ENCODE measurements around the gene HOXA13.
A peak's percentile ranks its signal among the peaks of the same experiment; 100 is the strongest.

Gene HOXA13

DNA sequence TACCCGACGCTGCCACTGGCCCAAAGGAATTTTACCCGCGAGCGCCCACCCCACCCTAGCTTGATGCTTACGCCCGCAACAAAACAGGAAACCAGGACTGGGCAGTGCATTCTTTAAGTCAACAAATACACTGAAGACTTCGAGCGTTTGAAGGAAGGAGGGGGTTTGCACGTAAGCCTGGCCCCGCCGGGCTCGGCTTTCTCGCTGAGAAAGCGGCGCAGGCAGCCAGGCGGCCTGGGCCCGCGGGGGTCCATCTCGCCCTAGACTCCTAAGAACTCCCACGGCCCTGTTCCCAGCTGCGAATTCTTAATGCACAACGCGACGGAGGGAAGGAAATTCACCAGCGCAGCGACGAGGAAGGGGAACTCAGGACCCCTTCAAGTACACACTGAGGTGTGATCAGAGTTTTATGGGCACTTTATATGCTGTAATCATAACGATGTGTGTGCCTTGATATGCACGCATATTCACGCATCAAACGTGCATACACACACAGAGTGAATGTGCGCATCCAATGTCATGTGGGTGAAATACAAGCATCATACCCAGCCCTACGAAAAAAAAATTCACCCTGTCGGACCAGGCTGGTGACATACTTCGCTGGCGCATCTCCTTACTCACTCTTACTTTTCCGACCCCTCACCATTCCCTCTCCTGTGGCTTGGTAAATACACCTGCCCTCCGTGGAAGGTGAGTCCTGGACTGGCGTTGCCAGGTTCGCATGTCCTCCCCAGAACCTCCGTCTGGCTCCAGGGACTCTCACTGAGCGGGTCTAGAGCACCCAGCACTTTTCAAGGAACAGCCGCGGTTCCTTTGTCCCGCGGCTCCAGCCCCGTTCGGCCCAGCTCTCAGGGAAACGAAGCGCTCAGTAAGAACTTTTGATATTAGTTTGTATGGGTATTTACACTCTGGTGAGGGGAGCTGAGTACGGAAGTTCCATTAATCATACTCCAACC is 5.7 kb upstream of the HOXA13 start:
- DNase-seq, result no peak

- no peak for DNase-seq
These were observed 5.0 kb upstream of the HOXA13 start for GRCh38 chr7:27204851-27205322.

GRCh38 chr7:27203964-27204594 is 4.2 kb upstream of the HOXA13 start:
- DNase-seq, result no peak

- no peak for DNase-seq
These were observed 3.6 kb upstream of the HOXA13 start for GRCh38 chr7:27203365-27203953.

GRCh38 chr7:27202862-27203134 is 2.9 kb upstream of the HOXA13 start:
- no peak for DNase-seq

GRCh38 chr7:27202018-27202861 is 2.3 kb upstream of the HOXA13 start:
- no peak for DNase-seq

DNA sequence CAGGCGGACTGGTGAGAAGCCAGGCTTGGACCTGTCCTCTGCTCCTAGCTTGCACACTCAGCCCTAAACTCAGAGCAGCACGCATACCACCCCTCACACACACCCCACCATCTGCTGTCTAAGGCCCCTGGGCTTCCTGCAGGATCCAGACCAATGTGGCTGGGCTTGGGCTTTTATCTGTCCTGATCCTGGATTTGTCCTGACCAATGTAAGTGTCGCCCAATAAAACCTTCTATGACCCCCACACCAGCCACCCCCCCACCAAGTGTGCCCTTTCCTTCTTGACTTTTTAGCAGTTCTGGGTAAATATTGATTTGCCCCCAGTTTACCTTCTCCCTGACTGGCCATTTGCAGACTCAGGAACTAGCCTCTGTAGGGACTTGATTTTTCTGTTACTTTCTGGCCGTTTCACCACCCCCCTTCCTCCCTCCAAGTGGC is 1.7 kb upstream of the HOXA13 start:
- DNase-seq, result no peak

GRCh38 chr7:27200761-27201579 is 1.1 kb upstream of the HOXA13 start:
- no peak for DNase-seq

GRCh38 chr7:27198871-27199801 is 755 bp downstream of the HOXA13 start:
- no peak for DNase-seq

GRCh38 chr7:27198138-27198841 is 1.6 kb downstream of the HOXA13 start:
- no peak for DNase-seq

DNA sequence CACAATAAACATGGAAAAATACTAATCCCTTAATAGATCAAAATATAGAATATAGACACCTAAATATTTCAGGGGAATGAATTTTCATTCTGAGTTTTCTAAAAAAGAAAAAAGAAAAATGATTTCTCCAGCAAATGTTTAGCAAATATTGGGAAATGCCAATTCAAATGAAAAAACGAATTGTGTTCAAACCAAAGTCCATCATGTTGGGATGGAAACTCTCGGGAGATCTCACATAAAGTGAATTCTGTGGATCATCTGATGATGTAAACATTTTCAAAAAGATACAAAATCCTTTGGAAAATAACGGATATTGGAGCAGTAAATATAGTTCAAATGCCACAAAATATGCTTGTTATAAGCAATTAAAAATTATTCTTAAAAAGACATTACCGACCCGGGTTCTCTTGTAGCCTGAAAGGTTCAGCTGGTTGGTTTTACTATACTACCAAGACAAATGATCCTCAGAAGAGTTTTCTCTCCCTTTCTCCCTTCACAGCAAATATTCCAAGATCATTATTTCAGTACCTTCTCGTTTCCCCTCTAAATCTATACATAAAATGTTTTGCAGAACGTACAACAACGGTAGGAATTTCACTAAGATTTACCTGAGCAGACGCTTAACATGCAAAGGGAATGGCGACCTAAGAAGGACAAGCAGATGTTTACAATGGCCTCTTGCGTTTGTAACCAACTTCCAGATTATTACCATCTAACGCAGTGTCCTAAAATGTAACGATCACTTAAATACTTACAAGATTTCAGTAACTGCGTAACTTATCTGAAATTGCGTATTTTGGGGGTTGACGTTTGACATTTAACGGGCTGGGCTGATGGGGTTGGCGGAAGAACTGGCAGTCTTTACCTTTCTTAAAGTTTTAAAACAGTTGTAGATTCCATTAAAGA is 2.5 kb downstream of the HOXA13 start:
- DNase-seq, result no peak

GRCh38 chr7:27196287-27196767 is 3.6 kb downstream of the HOXA13 start:
- DNase-seq, result peak; percentile 87 to 90

DNA sequence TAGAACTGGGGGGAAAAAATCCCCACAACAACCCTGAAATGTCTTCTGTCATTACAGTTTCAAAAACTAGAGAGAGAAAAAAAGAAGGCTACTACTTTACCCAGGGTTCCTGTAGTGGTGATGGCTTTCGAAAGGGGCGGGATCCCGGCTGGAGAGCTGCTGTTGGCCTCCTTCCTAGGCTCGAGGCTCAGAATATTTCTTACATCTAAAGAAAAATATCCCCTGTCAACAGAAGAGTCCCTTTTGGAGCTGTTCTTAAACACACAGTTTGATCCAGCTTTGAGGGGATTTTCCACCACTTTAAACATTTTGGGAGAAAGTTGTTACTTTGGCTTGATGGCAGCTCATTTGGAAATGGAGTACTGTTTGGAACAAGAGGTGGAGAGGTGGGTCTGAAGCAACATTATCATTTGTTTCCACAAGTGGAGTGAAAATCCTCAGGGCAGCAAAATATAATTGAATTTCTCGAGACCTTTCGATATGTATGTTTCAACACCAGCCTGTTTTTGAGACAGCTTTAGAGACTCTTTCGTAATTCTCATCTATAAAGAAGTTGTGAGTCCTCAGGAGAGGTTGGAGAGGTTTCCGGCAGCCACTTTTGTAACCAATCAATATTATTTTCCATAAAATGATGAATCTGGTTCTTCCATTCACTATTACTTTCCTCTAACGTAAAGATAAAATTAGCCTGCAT is 5.1 kb downstream of the HOXA13 start:
- no peak for DNase-seq

DNA sequence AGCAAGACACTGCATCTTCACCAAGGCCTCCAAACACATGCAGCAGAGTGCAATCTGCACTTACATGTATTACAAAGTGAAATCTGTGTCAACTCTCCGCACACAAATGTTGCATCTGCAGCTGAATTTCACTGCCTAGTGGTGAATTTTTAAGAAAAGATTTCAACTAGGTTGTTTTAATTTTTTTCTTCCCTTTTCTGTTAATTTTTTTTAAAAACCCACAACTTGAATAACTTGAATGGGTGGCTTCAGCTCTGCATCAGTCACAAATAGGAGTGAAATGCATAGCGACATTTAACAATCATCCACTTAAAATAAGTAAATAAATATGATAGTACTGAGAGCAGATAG is 5.9 kb downstream of the HOXA13 start:
- DNase-seq, result no peak

- no peak for DNase-seq
These were observed 6.4 kb downstream of the HOXA13 start for GRCh38 chr7:27193335-27194001.

GRCh38 chr7:27192546-27193334 is 7.2 kb downstream of the HOXA13 start:
- no peak for DNase-seq

Measured in activated CD4-positive, alpha-beta T cell treated with anti-CD3 and anti-CD28 coated beads, Interleukin-2, amount 50 U/mL, for 4 hours (primary cell).